HPDE6-E6E7 (cell line): ENCODE data around the gene IGLL5.

Experiments used
- DNase-seq: peaks from one replicate; pipeline ENCODE4 v3.0.0; 2011; ENCODE audit warnings: missing footprints; ENCODE audit errors: extremely low spot score

Gene IGLL5

GRCh38 chr22:22863001-22863400 lies 24.6 kb upstream of the IGLL5 start:
- DNase-seq = no peak

GRCh38 chr22:22865311-22866072 lies 22.1 kb upstream of the IGLL5 start:
- DNase-seq = no peak

GRCh38 chr22:22866381-22867111 lies 21.1 kb upstream of the IGLL5 start:
- DNase-seq = no peak

GRCh38 chr22:22867996-22868715 lies 19.5 kb upstream of the IGLL5 start:
- no peak for DNase-seq

GRCh38 chr22:22870577-22871404 lies 16.8 kb upstream of the IGLL5 start:
- no peak for DNase-seq

- no peak for DNase-seq
These were observed 15.9 kb upstream of the IGLL5 start for GRCh38 chr22:22871536-22872278.

- DNase-seq = no peak
These were observed 14.6 kb upstream of the IGLL5 start for GRCh38 chr22:22872722-22873708.

- no peak for DNase-seq
These were observed 9.9 kb upstream of the IGLL5 start for GRCh38 chr22:22877523-22878210.

GRCh38 chr22:22878211-22878570 lies 9.4 kb upstream of the IGLL5 start:
- no peak for DNase-seq

GRCh38 chr22:22878801-22879674 lies 8.6 kb upstream of the IGLL5 start:
- no peak for DNase-seq

- DNase-seq = no peak
These were observed 7.9 kb upstream of the IGLL5 start for GRCh38 chr22:22879675-22880155.

- no peak for DNase-seq
These were observed 7.0 kb upstream of the IGLL5 start for GRCh38 chr22:22880645-22881044.

- DNase-seq = no peak
These were observed 6.3 kb upstream of the IGLL5 start for GRCh38 chr22:22881116-22882000.

GRCh38 chr22:22882033-22882717 lies 5.4 kb upstream of the IGLL5 start:
- DNase-seq = no peak

GRCh38 chr22:22883090-22883727 lies 4.4 kb upstream of the IGLL5 start:
- DNase-seq = no peak
